Activated T-helper 1 cell treated with anti-CD3 and anti-CD28 coated beads, Interleukin-2, amount 50 U/mL, for 16 hours (primary cell): ENCODE results near the gene KIF4A.
"Not testable (repeated sequence)": the region's sequence is repeated elsewhere in the genome, so short reads cannot be mapped to it uniquely, and the experiment has no call there.

Experiments
- DNase-seq, 2 donors: peaks; one replicate each; pipeline ENCODE4 v3.0.0-alpha.2; 2020; ENCODE audit warnings: low read depth in 1 of 2, low spot score in 1 of 2

Gene KIF4A

GRCh38 chrX:70280573-70280972, 9.3 kb upstream of the KIF4A start:
- DNase-seq: no peak

GRCh38 chrX:70281951-70282350, 8.0 kb upstream of the KIF4A start, which contains the start of gene RAB41:
Gene RAB41, plus strand, starts transcription at chrX:70282172. Its CDS starts 46 bp downstream, at chrX:70282218.
- DNase-seq: no peak

GRCh38 chrX:70289168-70289792, 624 bp upstream of the KIF4A start:
- no peak for DNase-seq

GRCh38 chrX:70292788-70293187, 2.9 kb downstream of the KIF4A start:
- DNase-seq: no peak

- no peak for DNase-seq
These were observed 3.7 kb downstream of the KIF4A start for GRCh38 chrX:70293621-70294020.

- DNase-seq: no peak
These were observed 11.8 kb downstream of the KIF4A start for GRCh38 chrX:70301716-70302115.

- DNase-seq: no peak
These were observed 23.6 kb downstream of the KIF4A start for GRCh38 chrX:70313503-70313902.

- DNase-seq: no peak
These were observed 32.9 kb downstream of the KIF4A start for GRCh38 chrX:70322784-70323183.

- not testable (repeated sequence) for DNase-seq
These were observed 33.7 kb downstream of the KIF4A start for GRCh38 chrX:70323628-70324027.

GRCh38 chrX:70324326-70324725, 34.4 kb downstream of the KIF4A start:
- DNase-seq: no peak

- no peak for DNase-seq
These were observed 41.3 kb downstream of the KIF4A start for GRCh38 chrX:70331161-70331560.

- DNase-seq: no peak
These were observed 42.7 kb downstream of the KIF4A start for GRCh38 chrX:70332600-70332999.

- no peak for DNase-seq
These were observed 46.9 kb downstream of the KIF4A start for GRCh38 chrX:70336767-70337166.

GRCh38 chrX:70338290-70338689, 48.4 kb downstream of the KIF4A start:
- no peak for DNase-seq

- no peak for DNase-seq
These were observed 53.5 kb downstream of the KIF4A start for GRCh38 chrX:70343435-70343834.

GRCh38 chrX:70346418-70347070, 56.6 kb downstream of the KIF4A start:
- no peak for DNase-seq

- not testable (repeated sequence) for DNase-seq
These were observed 58.9 kb downstream of the KIF4A start for GRCh38 chrX:70348825-70349224.

- not testable (repeated sequence) for DNase-seq
These were observed 59.6 kb downstream of the KIF4A start for GRCh38 chrX:70349367-70350125.

- no peak for DNase-seq
These were observed 62.6 kb downstream of the KIF4A start for GRCh38 chrX:70352496-70352895.

GRCh38 chrX:70353514-70353913, 63.6 kb downstream of the KIF4A start:
- no peak for DNase-seq

GRCh38 chrX:70354716-70355115, 64.8 kb downstream of the KIF4A start:
- no peak for DNase-seq

- no peak for DNase-seq
These were observed 69.6 kb downstream of the KIF4A start for GRCh38 chrX:70359458-70359857.
